Measurements from ENCODE around the gene FGF23.

The FGF23 gene

DNA sequence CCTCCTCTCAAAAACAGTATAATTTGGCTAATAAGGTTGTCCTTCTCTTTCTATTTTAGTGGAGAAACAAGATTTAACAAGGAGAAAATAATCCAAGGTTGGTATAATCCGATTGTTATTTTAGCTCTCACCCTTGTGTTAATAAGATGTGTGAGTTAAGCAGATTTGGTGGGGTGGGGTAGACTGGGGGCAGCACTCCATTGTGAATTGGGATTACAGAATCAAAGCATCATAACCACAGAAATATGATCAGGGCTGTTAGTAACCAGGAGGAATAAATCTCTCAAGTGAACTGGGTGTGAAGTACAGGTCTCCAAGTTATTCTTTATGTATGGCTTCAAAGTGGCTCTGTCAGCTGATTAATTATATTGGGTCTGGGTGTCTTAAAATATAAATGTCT lies 48.3 kb downstream of the FGF23 start:
- Histone ChIP-seq H3K4me3 (ENCODE audit: insufficient read depth in 1 of 2, low read depth in 1 of 2, low read length in 2 of 2) (no peak overlapping the region), H2BK120ac (ENCODE audit: low read depth, low read length) (no peak overlapping the region), H2AK5ac (ENCODE audit: low read length, severe bottlenecking) (no peak overlapping the region), H2BK12ac (ENCODE audit: low read length in 2 of 2) (no peak overlapping the region), H3K9me3 (ENCODE audit: control insufficient read depth, low read length) (no peaks in the 10 kb centered on the region), H3K4me1 (ENCODE audit: control insufficient read depth, insufficient read depth, low read depth, low read length) (no peaks in the 10 kb centered on the region), H3K4me2 (ENCODE audit: low read length, poor library complexity, severe bottlenecking) (no peak overlapping the region), H3K79me1 (replicated peaks; ENCODE audit: low read length, poor library complexity, severe bottlenecking) (peaks cover 12% of the 10 kb centered on the region), H4K91ac (ENCODE audit: low read length) (no peak overlapping the region), H3K27ac (ENCODE audit: low read length, poor library complexity, severe bottlenecking) (no peak overlapping the region), H3K27me3 (ENCODE audit: control insufficient read depth in 1 of 2, insufficient read depth in 1 of 2, low read length in 2 of 2) (no peaks in the 10 kb centered on the region), H4K8ac (ENCODE audit: low read length) (no peak overlapping the region), H3K18ac (ENCODE audit: low read depth in 1 of 2, low read length in 2 of 2) (no peak overlapping the region), H3K14ac (ENCODE audit: low read length in 2 of 2) (no peak overlapping the region), H2AFZ (ENCODE audit: low read depth, low read length) (no peak overlapping the region), H2BK5ac (ENCODE audit: low read depth, low read length, poor library complexity, severe bottlenecking) (no peak overlapping the region), H3K4ac (ENCODE audit: low read depth in 1 of 2, low read length in 2 of 2) (no peak overlapping the region), H3K36me3 (ENCODE audit: control insufficient read depth in 1 of 2, insufficient read depth in 2 of 2, low read depth in 1 of 2, low read length in 2 of 2) (peaks cover 19 to 64% of the 10 kb centered on the region in 2 experiments), H3K9ac (ENCODE audit: low read length) (no peak overlapping the region), H3K23ac (ENCODE audit: low read length in 2 of 2) (no peak overlapping the region), H2BK15ac (ENCODE audit: low read depth, poor library complexity, severe bottlenecking) (no peak overlapping the region)
- DNase-seq = no peak
- 94% methylated on average over 1 of the region's 1 CpG for WGBS

DNA sequence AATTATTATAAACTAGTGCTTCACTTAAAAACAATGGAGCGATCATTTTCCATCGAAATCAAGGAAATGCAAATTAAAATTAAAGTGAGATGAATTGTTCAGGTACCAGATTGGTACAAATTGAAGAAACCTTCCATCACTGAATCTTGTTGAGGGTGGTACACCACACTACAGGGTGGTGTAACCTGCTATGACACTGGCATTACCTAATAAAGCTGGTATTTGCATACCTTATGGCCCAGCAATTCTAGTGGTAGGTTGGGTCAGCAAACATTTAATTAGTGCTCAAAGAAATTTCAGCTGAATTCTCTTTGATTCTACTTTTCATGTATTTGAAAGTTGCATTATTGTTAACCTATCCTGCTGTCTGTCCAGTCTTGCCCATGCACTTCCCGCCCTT lies 49.3 kb downstream of the FGF23 start:
- WGBS = 96% methylated on average over 3 of the region's 3 CpGs
- Histone ChIP-seq H3K27me3 (ENCODE audit: control insufficient read depth in 1 of 2, insufficient read depth in 1 of 2, low read length in 2 of 2) (no peaks in the 10 kb centered on the region), H3K18ac (ENCODE audit: low read depth in 1 of 2, low read length in 2 of 2) (no peak overlapping the region), H3K27ac (ENCODE audit: low read length, poor library complexity, severe bottlenecking) (no peak overlapping the region), H2AK5ac (ENCODE audit: low read length, severe bottlenecking) (no peak overlapping the region), H4K91ac (ENCODE audit: low read length) (no peak overlapping the region), H3K9me3 (ENCODE audit: control insufficient read depth, low read length) (no peaks in the 10 kb centered on the region), H3K14ac (ENCODE audit: low read length in 2 of 2) (no peak overlapping the region), H3K4me2 (ENCODE audit: low read length, poor library complexity, severe bottlenecking) (no peak overlapping the region), H3K4ac (ENCODE audit: low read depth in 1 of 2, low read length in 2 of 2) (no peak overlapping the region), H2BK5ac (ENCODE audit: low read depth, low read length, poor library complexity, severe bottlenecking) (no peak overlapping the region), H2BK12ac (ENCODE audit: low read length in 2 of 2) (no peak overlapping the region), H2AFZ (ENCODE audit: low read depth, low read length) (no peak overlapping the region), H4K8ac (ENCODE audit: low read length) (no peak overlapping the region), H3K79me1 (replicated peaks; ENCODE audit: low read length, poor library complexity, severe bottlenecking) (peaks cover 7% of the 10 kb centered on the region), H3K23ac (ENCODE audit: low read length in 2 of 2) (no peak overlapping the region), H3K4me1 (ENCODE audit: control insufficient read depth, insufficient read depth, low read depth, low read length) (no peaks in the 10 kb centered on the region), H2BK120ac (ENCODE audit: low read depth, low read length) (no peak overlapping the region), H3K36me3 (ENCODE audit: control insufficient read depth in 1 of 2, insufficient read depth in 2 of 2, low read depth in 1 of 2, low read length in 2 of 2) (peaks cover 14 to 57% of the 10 kb centered on the region in 2 experiments), H3K4me3 (ENCODE audit: insufficient read depth in 1 of 2, low read depth in 1 of 2, low read length in 2 of 2) (no peak overlapping the region), H3K9ac (ENCODE audit: low read length) (no peak overlapping the region), H2BK15ac (ENCODE audit: low read depth, poor library complexity, severe bottlenecking) (no peak overlapping the region)
- no peak for DNase-seq

DNA sequence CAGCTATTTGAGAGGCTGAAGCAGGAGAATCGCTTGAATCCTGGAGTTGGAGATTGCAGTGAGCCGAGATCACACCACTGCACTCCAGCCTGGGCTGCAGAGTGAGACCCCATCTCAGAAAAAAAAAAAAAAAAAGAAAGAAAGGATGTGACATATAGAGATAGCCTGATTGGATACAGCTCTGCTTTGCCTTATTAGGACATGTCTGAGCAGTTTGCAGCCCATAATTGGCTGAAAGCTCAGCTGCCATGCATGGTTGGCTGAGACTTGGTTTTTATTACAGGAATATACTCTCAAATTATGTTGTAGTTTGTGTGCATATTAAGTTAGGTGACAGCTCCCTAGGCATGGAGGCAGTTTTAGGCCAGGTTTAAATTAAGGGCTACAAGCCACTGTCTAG lies 52.2 kb downstream of the FGF23 start:
- whole genome bisulfite sequencing = 97% methylated on average over 2 of the region's 2 CpGs
- DNase-seq = no peak
- no peak overlapping the region for H3K4me3 ChIP-seq (ENCODE audit: insufficient read depth in 1 of 2, low read depth in 1 of 2, low read length in 2 of 2)

DNA sequence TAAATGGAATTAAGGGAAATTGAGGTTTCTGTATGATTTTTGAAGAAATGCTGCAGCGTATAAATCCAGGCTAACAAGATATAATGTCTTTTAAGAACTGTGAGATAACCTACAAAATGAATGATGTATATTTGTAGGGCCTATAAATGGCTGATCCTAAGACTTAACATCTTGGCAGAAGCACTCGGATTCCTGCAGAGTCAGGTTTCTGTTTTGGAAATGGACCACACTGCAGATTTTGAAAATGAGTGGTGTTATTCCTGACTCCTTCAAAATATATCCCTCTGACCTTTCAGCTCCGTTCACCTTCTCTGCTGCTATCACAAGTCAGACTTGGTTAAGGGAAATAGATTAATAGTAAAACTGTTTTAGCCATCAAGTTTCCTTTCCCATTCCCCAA lies 53.5 kb downstream of the FGF23 start:
- Histone ChIP-seq H3K79me1 (replicated peaks; ENCODE audit: low read length, poor library complexity, severe bottlenecking) (no peaks in the 10 kb centered on the region), H2BK12ac (ENCODE audit: low read length in 2 of 2) (no peak overlapping the region)
- WGBS = 100% methylated on average over 1 of the region's 3 CpGs

More for the DNA sequence above, 52.2 kb downstream of the FGF23 start:
- Histone ChIP-seq H4K8ac (ENCODE audit: low read length) (no peak overlapping the region), H3K4me2 (ENCODE audit: low read length, poor library complexity, severe bottlenecking) (no peak overlapping the region), H3K4me1 (ENCODE audit: control insufficient read depth, insufficient read depth, low read depth, low read length) (peaks cover 6% of the 10 kb centered on the region), H3K23ac (ENCODE audit: low read length in 2 of 2) (no peak overlapping the region), H2BK12ac (ENCODE audit: low read length in 2 of 2) (no peak overlapping the region), H2BK5ac (ENCODE audit: low read depth, low read length, poor library complexity, severe bottlenecking) (no peak overlapping the region), H2BK15ac (ENCODE audit: low read depth, poor library complexity, severe bottlenecking) (no peak overlapping the region), H3K14ac (ENCODE audit: low read length in 2 of 2) (no peak overlapping the region), H2AK5ac (ENCODE audit: low read length, severe bottlenecking) (no peak overlapping the region), H3K4ac (ENCODE audit: low read depth in 1 of 2, low read length in 2 of 2) (no peak overlapping the region), H3K9ac (ENCODE audit: low read length) (no peak overlapping the region), H3K18ac (ENCODE audit: low read depth in 1 of 2, low read length in 2 of 2) (no peak overlapping the region), H3K9me3 (ENCODE audit: control insufficient read depth, low read length) (no peaks in the 10 kb centered on the region), H2AFZ (ENCODE audit: low read depth, low read length) (no peak overlapping the region), H3K27ac (ENCODE audit: low read length, poor library complexity, severe bottlenecking) (no peak overlapping the region), H3K36me3 (ENCODE audit: control insufficient read depth in 1 of 2, insufficient read depth in 2 of 2, low read depth in 1 of 2, low read length in 2 of 2) (peaks cover 10 to 44% of the 10 kb centered on the region in 2 experiments), H3K27me3 (ENCODE audit: control insufficient read depth in 1 of 2, insufficient read depth in 1 of 2, low read length in 2 of 2) (no peaks in the 10 kb centered on the region), H3K79me1 (replicated peaks; ENCODE audit: low read length, poor library complexity, severe bottlenecking) (peaks cover 2% of the 10 kb centered on the region), H4K91ac (ENCODE audit: low read length) (no peak overlapping the region), H2BK120ac (ENCODE audit: low read depth, low read length) (no peak overlapping the region)

More for the DNA sequence above, 53.5 kb downstream of the FGF23 start:
- Histone ChIP-seq H3K14ac (ENCODE audit: low read length in 2 of 2) (no peak overlapping the region), H3K4me1 (ENCODE audit: control insufficient read depth, insufficient read depth, low read depth, low read length) (peaks cover 7% of the 10 kb centered on the region), H3K23ac (ENCODE audit: low read length in 2 of 2) (no peak overlapping the region), H3K27me3 (ENCODE audit: control insufficient read depth in 1 of 2, insufficient read depth in 1 of 2, low read length in 2 of 2) (no peaks in the 10 kb centered on the region), H3K4me2 (ENCODE audit: low read length, poor library complexity, severe bottlenecking) (no peak overlapping the region), H3K4ac (ENCODE audit: low read depth in 1 of 2, low read length in 2 of 2) (no peak overlapping the region), H3K9ac (ENCODE audit: low read length) (no peak overlapping the region), H3K9me3 (ENCODE audit: control insufficient read depth, low read length) (no peaks in the 10 kb centered on the region), H2AK5ac (ENCODE audit: low read length, severe bottlenecking) (no peak overlapping the region), H3K18ac (ENCODE audit: low read depth in 1 of 2, low read length in 2 of 2) (no peak overlapping the region), H2AFZ (ENCODE audit: low read depth, low read length) (no peak overlapping the region), H3K4me3 (ENCODE audit: insufficient read depth in 1 of 2, low read depth in 1 of 2, low read length in 2 of 2) (no peak overlapping the region), H2BK120ac (ENCODE audit: low read depth, low read length) (no peak overlapping the region), H3K36me3 (ENCODE audit: control insufficient read depth in 1 of 2, insufficient read depth in 2 of 2, low read depth in 1 of 2, low read length in 2 of 2) (peaks cover 8 to 32% of the 10 kb centered on the region in 2 experiments), H3K27ac (ENCODE audit: low read length, poor library complexity, severe bottlenecking) (no peak overlapping the region), H4K8ac (ENCODE audit: low read length) (no peak overlapping the region), H2BK5ac (ENCODE audit: low read depth, low read length, poor library complexity, severe bottlenecking) (no peak overlapping the region), H2BK15ac (ENCODE audit: low read depth, poor library complexity, severe bottlenecking) (no peak overlapping the region), H4K91ac (ENCODE audit: low read length) (no peak overlapping the region)
- DNase-seq = no peak
